Measurements from ENCODE around the gene LIPT2.

DNA sequence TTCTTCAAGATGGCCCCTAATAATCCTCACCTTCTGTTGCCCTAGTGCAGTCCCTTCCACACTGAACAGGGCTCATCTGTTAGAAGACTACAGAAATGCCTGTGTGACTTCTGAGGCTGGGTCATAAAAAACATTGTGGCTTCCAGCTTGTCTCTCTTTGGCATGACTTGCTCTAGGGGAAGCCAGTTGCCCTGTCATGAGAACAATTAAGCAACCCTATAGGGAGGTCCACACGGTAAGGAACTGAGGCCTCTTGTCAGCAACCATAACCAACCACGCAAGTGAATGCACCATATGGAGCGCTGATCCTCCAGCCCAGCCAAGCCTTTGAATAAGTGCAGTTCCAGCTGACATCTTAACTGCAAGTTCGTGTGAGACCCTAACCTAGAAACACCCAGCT lies 2.6 kb downstream of the LIPT2 start:
- TF ChIP-seq POLR2A (IDR thresholded peaks at IDR 0.05): no peak
- TF ChIP-seq, protein P1, sequence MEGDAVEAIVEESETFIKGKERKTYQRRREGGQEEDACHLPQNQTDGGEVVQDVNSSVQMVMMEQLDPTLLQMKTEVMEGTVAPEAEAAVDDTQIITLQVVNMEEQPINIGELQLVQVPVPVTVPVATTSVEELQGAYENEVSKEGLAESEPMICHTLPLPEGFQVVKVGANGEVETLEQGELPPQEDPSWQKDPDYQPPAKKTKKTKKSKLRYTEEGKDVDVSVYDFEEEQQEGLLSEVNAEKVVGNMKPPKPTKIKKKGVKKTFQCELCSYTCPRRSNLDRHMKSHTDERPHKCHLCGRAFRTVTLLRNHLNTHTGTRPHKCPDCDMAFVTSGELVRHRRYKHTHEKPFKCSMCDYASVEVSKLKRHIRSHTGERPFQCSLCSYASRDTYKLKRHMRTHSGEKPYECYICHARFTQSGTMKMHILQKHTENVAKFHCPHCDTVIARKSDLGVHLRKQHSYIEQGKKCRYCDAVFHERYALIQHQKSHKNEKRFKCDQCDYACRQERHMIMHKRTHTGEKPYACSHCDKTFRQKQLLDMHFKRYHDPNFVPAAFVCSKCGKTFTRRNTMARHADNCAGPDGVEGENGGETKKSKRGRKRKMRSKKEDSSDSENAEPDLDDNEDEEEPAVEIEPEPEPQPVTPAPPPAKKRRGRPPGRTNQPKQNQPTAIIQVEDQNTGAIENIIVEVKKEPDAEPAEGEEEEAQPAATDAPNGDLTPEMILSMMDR (IDR thresholded peaks at IDR 0.05): no peak
